GM19395 (cell line): ENCODE measurements around the gene MRM2.
A peak's percentile ranks its signal among the peaks of the same experiment; 100 is the strongest.

Source experiments
- ATAC-seq: cut with Tn5 transposase; IDR thresholded peaks from one replicate; pipeline ENCODE4 v1.9.1; 2021; ENCODE audit warnings: mild to moderate bottlenecking, moderate library complexity; ENCODE audit not compliant: unreplicated experiment

The MRM2 gene

GRCh38 chr7:2209146-2209960, 32.7 kb downstream of the MRM2 start:
- ATAC-seq = peak; percentile 60

GRCh38 chr7:2208712-2209111, 33.3 kb downstream of the MRM2 start:
- ATAC-seq = no peak

- ATAC-seq = no peak
Measured at GRCh38 chr7:2205036-2205780, 36.8 kb downstream of the MRM2 start.

- ATAC-seq = no peak
Measured at GRCh38 chr7:2204446-2204845, 37.6 kb downstream of the MRM2 start.

GRCh38 chr7:2203766-2204300, 38.2 kb downstream of the MRM2 start:
- no peak for ATAC-seq

- ATAC-seq = no peak
Measured at GRCh38 chr7:2202901-2203765, 38.9 kb downstream of the MRM2 start.

- ATAC-seq = no peak
Measured at GRCh38 chr7:2202361-2202761, 39.6 kb downstream of the MRM2 start.

- ATAC-seq = no peak
Measured at GRCh38 chr7:2201686-2202360, 40.2 kb downstream of the MRM2 start.

- no peak for ATAC-seq
Measured at GRCh38 chr7:2201128-2201527, 40.9 kb downstream of the MRM2 start.

GRCh38 chr7:2200584-2200980, 41.4 kb downstream of the MRM2 start:
- no peak for ATAC-seq

GRCh38 chr7:2199956-2200583, 41.9 kb downstream of the MRM2 start:
- ATAC-seq = no peak

GRCh38 chr7:2199528-2199927, 42.5 kb downstream of the MRM2 start:
- ATAC-seq = no peak

- no peak for ATAC-seq
Measured at GRCh38 chr7:2198760-2199159, 43.2 kb downstream of the MRM2 start.

- no peak for ATAC-seq
Measured at GRCh38 chr7:2198206-2198605, 43.8 kb downstream of the MRM2 start.

GRCh38 chr7:2197436-2198155, 44.4 kb downstream of the MRM2 start:
- ATAC-seq = no peak

GRCh38 chr7:2196381-2197378, 45.3 kb downstream of the MRM2 start:
- ATAC-seq = no peak

- ATAC-seq = no peak
Measured at GRCh38 chr7:2195400-2196246, 46.4 kb downstream of the MRM2 start.
